Activated B cell treated with CpG ODN at 0.5 μM for 24 hours (primary cell): ENCODE data around the gene BNIP2. TPM values are rescaled to one million over a fixed set of nuclear protein-coding genes. Genes with fewer than 3 reads are reported as not detected.
"Not testable (repeated sequence)": the region's sequence is repeated elsewhere in the genome, so short reads cannot be mapped to it uniquely, and the experiment has no call there.

ENCODE experiments used
- ATAC-seq: fragments of 200-7000 bp; cut with Tn5 transposase; one replicate; pipeline ENCODE4 v1.10.0; 2021; ENCODE audit warnings: low read depth, mild to moderate bottlenecking, moderate library complexity
- CTCF ChIA-PET: fragments of 350-600 bp; sonication (Branson Sonifier 250); formaldehyde crosslinking; loops from one replicate; lab custom pipeline; 2021; ENCODE audit warnings: antibody characterized with exemption; lab: Charles Lee
- POLR2A ChIA-PET: fragments of 350-600 bp; sonication (Branson Sonifier 250); formaldehyde crosslinking; loops from one replicate; lab custom pipeline; 2021; ENCODE audit warnings: antibody characterized with exemption; lab: Charles Lee
- DNase-seq: peaks from one replicate; pipeline ENCODE4 v3.0.0; 2022
- H3K27ac Mint-ChIP-seq: one replicate; pipeline ENCODE4 v1.8.0; 2020; ENCODE audit warnings: mixed read lengths
- H3K27me3 Mint-ChIP-seq: one replicate; pipeline ENCODE4 v1.8.0; 2021; ENCODE audit warnings: mixed read lengths
- H3K36me3 Mint-ChIP-seq: one replicate; pipeline ENCODE4 v1.8.0; 2021; ENCODE audit warnings: low read depth, mixed read lengths
- H3K4me1 Mint-ChIP-seq: one replicate; pipeline ENCODE4 v1.8.0; 2021; ENCODE audit warnings: mixed read lengths
- H3K4me3 Mint-ChIP-seq: one replicate; pipeline ENCODE4 v1.8.0; 2020; ENCODE audit warnings: mild to moderate bottlenecking, mixed read lengths
- H3K9me3 Mint-ChIP-seq: one replicate; pipeline ENCODE4 v1.8.0; 2020; ENCODE audit warnings: mixed read lengths
- CTCF ChIP-seq: fragments of 200-600 bp; IDR thresholded peaks from one replicate; pipeline ENCODE4 v1.8.0; 2022; ENCODE audit warnings: antibody characterized with exemption, mild to moderate bottlenecking
- intact Hi-C: fragments of 100-400 bp; cut with micrococcal nuclease; formaldehyde crosslinking; loops from one replicate; pipeline ENCODE4 v1.15.1; 2024
- total RNA-seq: library from RNA; stranded (reverse); gene quantifications from 2 replicates; pipeline ENCODE4 v1.2.3, GENCODE V29; 2022

Gene BNIP2
- total RNA-seq, 1 donor from 2014 or later, result 82.9 TPM

- ChIA-PET CTCF (interaction anchor here (1.2 kb wide), 1 partner anchor 115 kb away, joined by 3 read pairs; no protein-coding TSS in a partner anchor), POLR2A (no interaction called here)
- TF ChIP-seq CTCF, result no peak
- ATAC-seq (no peak), DNase-seq (no peak)
- Mint-ChIP-seq H3K27ac (no peak overlapping the region), H3K27me3 (no peaks in the 10 kb centered on the region), H3K36me3 (peaks cover 50% of the 10 kb centered on the region), H3K9me3 (no peaks in the 10 kb centered on the region), H3K4me3 (no peak overlapping the region), H3K4me1 (no peaks in the 10 kb centered on the region)
- intact Hi-C loops, result loop anchor here (5.0 kb wide), 1 partner anchor 380 kb away; no protein-coding TSS in a partner anchor
Measured at GRCh38 chr15:59647085-59647484, 42.0 kb downstream of the BNIP2 start.

GRCh38 chr15:59646277-59646676 is 42.8 kb downstream of the BNIP2 start:
- Mint-ChIP-seq H3K36me3 (peaks cover 51% of the 10 kb centered on the region), H3K27me3 (no peaks in the 10 kb centered on the region), H3K4me1 (no peaks in the 10 kb centered on the region), H3K27ac (no peak overlapping the region), H3K9me3 (no peaks in the 10 kb centered on the region), H3K4me3 (no peak overlapping the region)
- ChIA-PET POLR2A (interaction anchor here (0.7 kb wide), 2 partner anchors 12 to 827 kb away, joined by 3 read pairs; no protein-coding TSS in a partner anchor), CTCF (interaction anchor here (1.2 kb wide), 1 partner anchor 114 kb away, joined by 3 read pairs; no protein-coding TSS in a partner anchor)
- DNase-seq (no peak), ATAC-seq (no peak)
- intact Hi-C loops, result loop anchor here (5.0 kb wide), 1 partner anchor 379 kb away; no protein-coding TSS in a partner anchor
- no peak for TF ChIP-seq CTCF

GRCh38 chr15:59645812-59646211 is 43.3 kb downstream of the BNIP2 start:
- POLR2A ChIA-PET, result interaction anchor here (0.7 kb wide), 2 partner anchors 11 to 827 kb away, joined by 3 read pairs; no protein-coding TSS in a partner anchor
- CTCF ChIA-PET, H3K4me1 Mint-ChIP-seq, DNase-seq, H3K9me3 Mint-ChIP-seq, H3K27me3 Mint-ChIP-seq, H3K27ac Mint-ChIP-seq, ATAC-seq, H3K4me3 Mint-ChIP-seq: not testable (repeated sequence)
- peaks cover 54% of the 10 kb centered on the region for H3K36me3 Mint-ChIP-seq
- intact Hi-C loops, result loop anchor here (5.0 kb wide), 1 partner anchor 379 kb away; no protein-coding TSS in a partner anchor

GRCh38 chr15:59644756-59645155 is 44.4 kb downstream of the BNIP2 start:
- DNase-seq, result no peak
- no peak overlapping the region for H3K27ac Mint-ChIP-seq
- no peak for ATAC-seq
- CTCF ChIA-PET, result interaction anchor here (1.5 kb wide), 1 partner anchor 112 kb away, joined by 3 read pairs; no protein-coding TSS in a partner anchor
- H3K4me3 Mint-ChIP-seq, result no peak overlapping the region
- no peaks in the 10 kb centered on the region for H3K9me3 Mint-ChIP-seq
- POLR2A ChIA-PET, result interaction anchor here (0.5 kb wide), 1 partner anchor 994 kb away, joined by 3 read pairs; no protein-coding TSS in a partner anchor
- no peaks in the 10 kb centered on the region for H3K27me3 Mint-ChIP-seq
- H3K36me3 Mint-ChIP-seq, result peaks cover 53% of the 10 kb centered on the region
- intact Hi-C loops, result loop anchor here (5.0 kb wide), 1 partner anchor 377 kb away; no protein-coding TSS in a partner anchor
- no peak for TF ChIP-seq CTCF
- no peaks in the 10 kb centered on the region for H3K4me1 Mint-ChIP-seq

GRCh38 chr15:59642351-59642750 is 46.8 kb downstream of the BNIP2 start:
- TF ChIP-seq CTCF, result no peak
- Mint-ChIP-seq H3K4me3 (no peak overlapping the region), H3K4me1 (no peaks in the 10 kb centered on the region), H3K27ac (no peak overlapping the region), H3K36me3 (peaks cover 63% of the 10 kb centered on the region), H3K27me3 (no peaks in the 10 kb centered on the region), H3K9me3 (no peaks in the 10 kb centered on the region)
- intact Hi-C loops, result no loop called here
- DNase-seq (no peak), ATAC-seq (no peak)
- ChIA-PET CTCF (interaction anchor here (1.9 kb wide), 1 partner anchor 109 kb away, joined by 11 read pairs; no protein-coding TSS in a partner anchor), POLR2A (interaction anchor here (0.6 kb wide), 1 partner anchor 10 kb away, joined by 3 read pairs; no protein-coding TSS in a partner anchor)

- H3K4me3 Mint-ChIP-seq, H3K9me3 Mint-ChIP-seq, H3K27ac Mint-ChIP-seq, DNase-seq, H3K4me1 Mint-ChIP-seq, POLR2A ChIA-PET, ATAC-seq, H3K27me3 Mint-ChIP-seq: not testable (repeated sequence)
- CTCF ChIA-PET, result interaction anchor here (1.4 kb wide), 1 partner anchor 104 kb away, joined by 7 read pairs; no protein-coding TSS in a partner anchor
- H3K36me3 Mint-ChIP-seq, result peaks cover 56% of the 10 kb centered on the region
- intact Hi-C loops, result loop anchor here (5.0 kb wide), 1 partner anchor 105 kb away; no protein-coding TSS in a partner anchor
Measured at GRCh38 chr15:59637507-59637906, 51.6 kb downstream of the BNIP2 start.
